ENCODE data around the gene DKK3.

DKK3 gene

DNA sequence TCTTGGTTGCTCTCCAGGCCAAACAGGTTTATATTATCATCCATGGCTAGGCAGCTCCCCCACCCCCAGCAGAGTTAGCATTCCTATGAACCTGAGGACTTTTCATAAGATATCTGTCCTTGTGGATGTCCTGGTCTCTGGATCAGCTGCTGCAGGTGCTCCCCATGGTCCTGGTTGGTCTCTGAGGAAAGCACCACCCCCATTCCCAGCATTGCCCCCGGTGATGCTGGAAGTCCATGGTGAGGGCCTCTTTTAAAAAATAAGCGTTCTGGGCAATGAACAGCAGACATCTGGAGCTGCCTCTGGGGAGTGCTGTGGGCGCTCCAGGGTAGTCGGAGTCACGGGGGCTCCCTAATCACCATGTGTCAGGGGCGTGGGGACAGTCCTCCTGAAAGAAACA lies 26.6 kb downstream of the DKK3 start:
- TF ChIP-seq EZH2phosphoT487 (conservative IDR thresholded peaks at IDR 0.05; ENCODE audit: low read length): no peak
- TF ChIP-seq, protein P1, sequence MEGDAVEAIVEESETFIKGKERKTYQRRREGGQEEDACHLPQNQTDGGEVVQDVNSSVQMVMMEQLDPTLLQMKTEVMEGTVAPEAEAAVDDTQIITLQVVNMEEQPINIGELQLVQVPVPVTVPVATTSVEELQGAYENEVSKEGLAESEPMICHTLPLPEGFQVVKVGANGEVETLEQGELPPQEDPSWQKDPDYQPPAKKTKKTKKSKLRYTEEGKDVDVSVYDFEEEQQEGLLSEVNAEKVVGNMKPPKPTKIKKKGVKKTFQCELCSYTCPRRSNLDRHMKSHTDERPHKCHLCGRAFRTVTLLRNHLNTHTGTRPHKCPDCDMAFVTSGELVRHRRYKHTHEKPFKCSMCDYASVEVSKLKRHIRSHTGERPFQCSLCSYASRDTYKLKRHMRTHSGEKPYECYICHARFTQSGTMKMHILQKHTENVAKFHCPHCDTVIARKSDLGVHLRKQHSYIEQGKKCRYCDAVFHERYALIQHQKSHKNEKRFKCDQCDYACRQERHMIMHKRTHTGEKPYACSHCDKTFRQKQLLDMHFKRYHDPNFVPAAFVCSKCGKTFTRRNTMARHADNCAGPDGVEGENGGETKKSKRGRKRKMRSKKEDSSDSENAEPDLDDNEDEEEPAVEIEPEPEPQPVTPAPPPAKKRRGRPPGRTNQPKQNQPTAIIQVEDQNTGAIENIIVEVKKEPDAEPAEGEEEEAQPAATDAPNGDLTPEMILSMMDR (IDR thresholded peaks at IDR 0.05; ENCODE audit: insufficient read depth, low read length, poor library complexity, severe bottlenecking): no peak
- Histone ChIP-seq H3K9me2 (replicated peaks; ENCODE audit: insufficient read depth, low read length) (no peaks in the 10 kb centered on the region), H3F3A (ENCODE audit: insufficient read depth) (no peaks in the 10 kb centered on the region), H2AFZ (ENCODE audit: low read depth, low read length, severe bottlenecking) (no peak overlapping the region), H4K20me1 (ENCODE audit: low read depth, low read length) (no peaks in the 10 kb centered on the region), H3K79me2 (ENCODE audit: insufficient read depth, low read length) (no peaks in the 10 kb centered on the region), H3K27ac (ENCODE audit: low read depth, low read length) (no peak overlapping the region), H3K36me3 (ENCODE audit: low read length) (no peaks in the 10 kb centered on the region), H3K27me3 (ENCODE audit: low read length) (no peaks in the 10 kb centered on the region), H3K4me2 (ENCODE audit: low read depth, low read length, poor library complexity, severe bottlenecking) (no peak overlapping the region), H3K4me3 (ENCODE audit: insufficient read depth, low read length, poor library complexity, severe bottlenecking) (no peak overlapping the region), H3K9ac (ENCODE audit: low read length) (no peak overlapping the region), H3K9me3 (ENCODE audit: insufficient read depth, low read length) (no peaks in the 10 kb centered on the region)

GRCh38 chr11:11981364-11981763 lies 27.1 kb downstream of the DKK3 start:
- Histone ChIP-seq H3K9me3 (ENCODE audit: insufficient read depth, low read length) (no peaks in the 10 kb centered on the region), H4K20me1 (ENCODE audit: low read depth, low read length) (no peaks in the 10 kb centered on the region), H3K79me2 (ENCODE audit: insufficient read depth, low read length) (no peaks in the 10 kb centered on the region), H2AFZ (ENCODE audit: low read depth, low read length, severe bottlenecking) (no peak overlapping the region), H3K9me2 (replicated peaks; ENCODE audit: insufficient read depth, low read length) (no peaks in the 10 kb centered on the region), H3F3A (ENCODE audit: insufficient read depth) (no peaks in the 10 kb centered on the region), H3K9ac (ENCODE audit: low read length) (no peak overlapping the region), H3K4me3 (ENCODE audit: insufficient read depth, low read length, poor library complexity, severe bottlenecking) (no peak overlapping the region), H3K27ac (ENCODE audit: low read depth, low read length) (no peak overlapping the region), H3K27me3 (ENCODE audit: low read length) (no peaks in the 10 kb centered on the region), H3K36me3 (ENCODE audit: low read length) (no peaks in the 10 kb centered on the region), H3K4me2 (ENCODE audit: low read depth, low read length, poor library complexity, severe bottlenecking) (no peak overlapping the region)
- TF ChIP-seq, protein P1 (IDR thresholded peaks at IDR 0.05; ENCODE audit: insufficient read depth, low read length, poor library complexity, severe bottlenecking): no peak
- TF ChIP-seq EZH2phosphoT487 (conservative IDR thresholded peaks at IDR 0.05; ENCODE audit: low read length): no peak

DNA sequence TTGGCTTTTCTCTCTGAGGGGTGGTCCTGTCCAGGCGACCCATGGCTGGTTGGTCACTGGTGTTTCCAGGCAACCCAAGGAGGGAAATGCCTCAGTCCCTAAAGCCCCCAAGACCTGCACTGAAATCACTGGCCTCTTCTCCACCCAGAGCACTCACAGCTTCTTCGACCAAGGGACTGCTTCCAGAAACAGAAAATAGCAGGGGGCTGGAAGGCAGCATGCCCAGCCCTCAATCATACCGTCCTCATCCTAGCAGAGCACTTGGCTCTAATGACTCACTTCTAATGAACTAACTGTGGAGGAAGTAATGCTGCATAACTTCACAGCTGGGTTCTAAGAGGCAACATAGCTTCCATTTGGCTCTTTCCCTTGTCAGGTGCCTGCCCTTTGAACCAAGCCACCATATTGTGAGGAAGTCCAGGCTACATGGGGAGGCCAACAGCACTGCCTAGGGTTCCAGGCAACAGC lies 27.6 kb downstream of the DKK3 start:
- no peaks in the 10 kb centered on the region for H4K20me1 ChIP-seq (ENCODE audit: low read depth, low read length)
- no peak overlapping the region for H3K4me3 ChIP-seq (ENCODE audit: insufficient read depth, low read length, poor library complexity, severe bottlenecking)
- H3K9ac ChIP-seq (ENCODE audit: low read length): no peak overlapping the region
- H3K79me2 ChIP-seq (ENCODE audit: insufficient read depth, low read length): no peaks in the 10 kb centered on the region
- H3K9me3 ChIP-seq (ENCODE audit: insufficient read depth, low read length): no peaks in the 10 kb centered on the region
- TF ChIP-seq, protein P1 (IDR thresholded peaks at IDR 0.05; ENCODE audit: insufficient read depth, low read length, poor library complexity, severe bottlenecking): no peak
- TF ChIP-seq EZH2phosphoT487 (conservative IDR thresholded peaks at IDR 0.05; ENCODE audit: low read length): no peak
- no peak overlapping the region for H3K4me2 ChIP-seq (ENCODE audit: low read depth, low read length, poor library complexity, severe bottlenecking)
- H3K9me2 ChIP-seq (replicated peaks; ENCODE audit: insufficient read depth, low read length): no peaks in the 10 kb centered on the region
- no peak overlapping the region for H2AFZ ChIP-seq (ENCODE audit: low read depth, low read length, severe bottlenecking)
- no peaks in the 10 kb centered on the region for H3F3A ChIP-seq (ENCODE audit: insufficient read depth)
- no peaks in the 10 kb centered on the region for H3K36me3 ChIP-seq (ENCODE audit: low read length)
- H3K27ac ChIP-seq (ENCODE audit: low read depth, low read length): no peak overlapping the region
- H3K27me3 ChIP-seq (ENCODE audit: low read length): no peaks in the 10 kb centered on the region
